Mesothelial cell of epicardium (in vitro differentiated cells): ENCODE results near the gene PTPRK. TPM values are rescaled to one million over a fixed set of nuclear protein-coding genes. Genes with fewer than 3 reads are reported as not detected.

Experiments used
- DNase-seq, 2 experiments: peaks; one replicate each; pipeline ENCODE4 v3.0.0; 2021; ENCODE audit warnings: low spot score in 2 of 2; ENCODE audit not compliant: unreplicated experiment in 2 of 2
- H3K27ac Mint-ChIP-seq: 2 replicates; pipeline ENCODE4 v1.8.0; 2021; ENCODE audit warnings: mixed read lengths
- H3K27me3 Mint-ChIP-seq: 2 replicates; pipeline ENCODE4 v1.8.0; 2021; ENCODE audit warnings: low read depth, mixed read lengths
- H3K36me3 Mint-ChIP-seq: 2 replicates; pipeline ENCODE4 v1.8.0; 2021; ENCODE audit warnings: mixed read lengths
- H3K4me1 Mint-ChIP-seq: 2 replicates; pipeline ENCODE4 v1.8.0; 2021; ENCODE audit warnings: mixed read lengths
- H3K4me3 Mint-ChIP-seq: 2 replicates; pipeline ENCODE4 v1.8.0; 2021; ENCODE audit warnings: mild to moderate bottlenecking, moderate library complexity, mixed read lengths
- H3K9me3 Mint-ChIP-seq: 2 replicates; pipeline ENCODE4 v1.8.0; 2021; ENCODE audit warnings: mixed read lengths
- CTCF ChIP-seq: fragments of 200-600 bp; sonication (generic); IDR thresholded peaks from one replicate; pipeline ENCODE4 v1.5.0; 2021; ENCODE audit warnings: antibody characterized with exemption; ENCODE audit not compliant: unreplicated experiment
- total RNA-seq: library from RNA; stranded (reverse); gene quantifications from 3 replicates; pipeline ENCODE4 v1.2.1, GENCODE V29; 2021

PTPRK gene
- total RNA-seq, 1 donor from 2014 or later, result 93.7 TPM

GRCh38 chr6:128259029-128259724 lies 261.2 kb downstream of the PTPRK start:
- Mint-ChIP-seq H3K4me1 (peaks cover 3% of the 10 kb centered on the region), H3K9me3 (peaks cover 4% of the 10 kb centered on the region), H3K27ac (no peak overlapping the region), H3K4me3 (no peak overlapping the region), H3K27me3 (no peaks in the 10 kb centered on the region), H3K36me3 (peaks cover 13% of the 10 kb centered on the region)
- DNase-seq, result no peak
- no peak for TF ChIP-seq CTCF

GRCh38 chr6:128256095-128256494 lies 264.3 kb downstream of the PTPRK start:
- Mint-ChIP-seq H3K9me3 (no peaks in the 10 kb centered on the region), H3K4me3 (no peak overlapping the region), H3K4me1 (peaks cover 19% of the 10 kb centered on the region), H3K36me3 (peaks cover 3% of the 10 kb centered on the region), H3K27me3 (no peaks in the 10 kb centered on the region), H3K27ac (no peak overlapping the region)
- no peak for TF ChIP-seq CTCF
- no peak for DNase-seq

- Mint-ChIP-seq H3K36me3 (peaks cover 7% of the 10 kb centered on the region), H3K4me1 (peaks cover 17% of the 10 kb centered on the region), H3K4me3 (no peak overlapping the region), H3K27me3 (no peaks in the 10 kb centered on the region), H3K27ac (peak overlapping the region; percentile 7), H3K9me3 (peaks cover 3% of the 10 kb centered on the region)
- no peak for DNase-seq
- no peak for TF ChIP-seq CTCF
Observed at GRCh38 chr6:128252341-128253176, 267.8 kb downstream of the PTPRK start.

GRCh38 chr6:128251445-128252340 lies 268.7 kb downstream of the PTPRK start:
- no peak for TF ChIP-seq CTCF
- Mint-ChIP-seq H3K27ac (no peak overlapping the region), H3K27me3 (no peaks in the 10 kb centered on the region), H3K4me1 (peaks cover 18% of the 10 kb centered on the region), H3K36me3 (peaks cover 7% of the 10 kb centered on the region), H3K9me3 (peaks cover 3% of the 10 kb centered on the region), H3K4me3 (no peak overlapping the region)
- DNase-seq, result no peak

GRCh38 chr6:128250370-128251070 lies 269.9 kb downstream of the PTPRK start:
- Mint-ChIP-seq H3K36me3 (peaks cover 5% of the 10 kb centered on the region), H3K4me3 (no peak overlapping the region), H3K4me1 (peaks cover 22% of the 10 kb centered on the region), H3K27me3 (no peaks in the 10 kb centered on the region), H3K9me3 (peaks cover 3% of the 10 kb centered on the region), H3K27ac (no peak overlapping the region)
- DNase-seq, result no peak
- TF ChIP-seq CTCF, result no peak
